Skin epidermis (tissue), 12 donors: Measurements from ENCODE around the gene CBX1.
"Not testable (repeated sequence)": the region's sequence is repeated elsewhere in the genome, so short reads cannot be mapped to it uniquely, and the experiment has no call there.

Experiments used
- H3K27ac ChIP-seq, 21 experiments: fragments of 200-600 bp; sonication (generic) in 11 of 21; one replicate each; pipeline ENCODE4 v1.5.0; 2020; ENCODE audit warnings: mild to moderate bottlenecking in 3 of 21, inconsistent platforms in 2 of 21, moderate library complexity in 2 of 21
- H3K4me3 ChIP-seq, 7 experiments: fragments of 200-600 bp; sonication (generic) in 2 of 7; one replicate each; pipeline ENCODE4 v1.5.0; 2020; ENCODE audit warnings: inconsistent platforms in 2 of 7, mild to moderate bottlenecking in 2 of 7, moderate library complexity in 1 of 7

Gene CBX1

DNA sequence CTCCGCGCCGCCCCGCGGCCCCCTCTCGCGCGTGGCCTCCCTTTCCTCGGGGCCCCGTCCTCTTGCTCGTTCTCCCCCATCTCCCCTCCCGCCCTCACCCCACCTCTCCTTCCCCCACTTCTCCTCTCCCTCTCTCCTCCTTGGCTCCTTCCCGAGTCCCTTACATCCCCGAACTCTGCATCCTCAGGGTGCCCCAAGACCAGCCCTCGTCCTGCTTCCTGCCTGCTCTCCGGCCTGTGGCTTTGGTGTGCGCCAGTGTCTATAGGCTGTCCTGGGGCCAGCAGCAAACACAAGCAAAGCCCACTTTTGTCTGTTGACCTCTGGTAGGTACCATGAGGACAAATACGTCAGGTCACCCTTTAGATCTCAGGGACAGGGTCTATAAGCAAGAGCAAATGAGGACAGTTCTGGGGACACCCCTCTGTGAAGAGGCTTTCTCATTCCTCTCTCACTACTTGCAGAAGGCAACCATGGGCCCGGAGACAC is 63.4 kb downstream of the CBX1 start:
- peak overlapping the region in 14 of 21 experiments; percentile 18 to 87 (median 64) for H3K27ac ChIP-seq
- H3K4me3 ChIP-seq: peak overlapping the region in 5 of 7 experiments; percentile 5 to 69 (median 50)

- Histone ChIP-seq H3K4me3 (peak within 1 kb of the TSS; percentile 44 to 69 (median 55)), H3K27ac (peak within 1 kb of the TSS in 20 of 21 experiments; percentile 51 to 87 (median 80))
These were observed 64.0 kb downstream of the CBX1 start, which contains the start of gene COPZ2 for GRCh38 chr17:48037036-48037837. Gene COPZ2, minus strand, starts transcription at chr17:48037797. Its CDS starts 20 bp downstream, at chr17:48037777.

DNA sequence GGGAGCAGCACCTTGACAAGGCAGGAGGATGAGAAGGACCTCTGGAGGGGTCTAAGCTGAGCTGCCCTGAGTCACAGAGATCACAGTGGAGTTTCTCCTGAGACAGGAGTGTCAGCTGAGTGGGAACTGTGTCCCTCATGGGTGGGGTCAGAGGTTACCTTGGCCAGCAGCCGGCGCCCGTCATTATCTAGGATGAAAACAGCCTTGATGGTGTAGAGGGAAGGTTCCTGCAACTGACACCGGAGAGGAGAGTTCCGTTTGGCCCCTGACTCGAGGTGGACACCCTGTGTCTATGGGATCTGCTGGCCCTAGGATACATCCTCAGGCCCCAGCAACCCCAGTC is 64.6 kb downstream of the CBX1 start:
- peak overlapping the region in 15 of 21 experiments; percentile 34 to 87 (median 82) for H3K27ac ChIP-seq
- peak overlapping the region; percentile 44 to 69 (median 55) for H3K4me3 ChIP-seq

DNA sequence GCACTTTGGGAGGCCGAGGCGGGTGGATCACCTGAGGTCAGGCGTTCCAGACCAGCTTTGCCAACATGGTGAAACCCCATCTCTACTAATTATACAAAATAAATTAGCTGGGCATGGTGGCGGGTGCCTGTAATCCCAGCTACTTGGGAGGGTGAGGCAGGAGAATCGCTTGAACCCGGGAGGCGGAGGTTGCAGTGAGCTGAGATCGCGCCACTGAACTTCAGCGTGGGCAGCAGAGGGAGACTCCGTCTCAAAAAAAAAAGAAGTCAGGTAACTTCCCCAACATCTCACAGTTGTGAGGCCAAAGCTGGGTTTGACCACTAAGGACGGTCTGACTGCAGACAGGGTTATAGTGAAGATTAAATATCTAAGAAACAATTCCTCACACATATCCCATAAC is 66.5 kb downstream of the CBX1 start:
- H3K4me3 ChIP-seq: not testable (repeated sequence)

DNA sequence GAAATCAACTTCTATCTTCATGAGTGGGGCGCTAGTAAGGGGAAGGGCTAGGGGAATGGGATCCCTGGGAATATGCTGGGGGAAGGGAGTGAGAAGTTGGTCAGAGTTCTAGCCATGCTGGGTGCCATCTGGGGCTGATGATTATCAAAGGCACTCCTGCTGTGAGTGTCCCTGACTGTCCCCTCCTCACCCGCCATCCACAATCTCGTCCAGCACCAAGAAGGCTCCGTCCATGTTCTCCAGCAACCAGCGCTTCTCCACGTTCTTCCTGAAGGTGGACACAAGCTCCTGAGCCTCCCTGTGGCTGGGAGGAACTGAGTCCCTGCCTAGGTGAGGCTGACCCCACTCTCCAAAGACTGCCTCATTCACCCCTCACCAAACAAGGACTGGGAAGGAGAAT is 69.3 kb downstream of the CBX1 start:
- Histone ChIP-seq H3K27ac (peak overlapping the region in 1 of 21 experiments; percentile 33), H3K4me3 (no peak overlapping the region)

More for the DNA sequence above, 66.5 kb downstream of the CBX1 start:
- not testable (repeated sequence) for H3K27ac ChIP-seq

- peak overlapping the region in 2 of 21 experiments; percentile 2 to 4 for H3K27ac ChIP-seq
- no peak overlapping the region for H3K4me3 ChIP-seq
These were observed 70.7 kb downstream of the CBX1 start for GRCh38 chr17:48030531-48030930.

- Histone ChIP-seq H3K4me3 (no peak overlapping the region), H3K27ac (no peak overlapping the region)
These were observed 72.5 kb downstream of the CBX1 start for GRCh38 chr17:48028736-48029135.

DNA sequence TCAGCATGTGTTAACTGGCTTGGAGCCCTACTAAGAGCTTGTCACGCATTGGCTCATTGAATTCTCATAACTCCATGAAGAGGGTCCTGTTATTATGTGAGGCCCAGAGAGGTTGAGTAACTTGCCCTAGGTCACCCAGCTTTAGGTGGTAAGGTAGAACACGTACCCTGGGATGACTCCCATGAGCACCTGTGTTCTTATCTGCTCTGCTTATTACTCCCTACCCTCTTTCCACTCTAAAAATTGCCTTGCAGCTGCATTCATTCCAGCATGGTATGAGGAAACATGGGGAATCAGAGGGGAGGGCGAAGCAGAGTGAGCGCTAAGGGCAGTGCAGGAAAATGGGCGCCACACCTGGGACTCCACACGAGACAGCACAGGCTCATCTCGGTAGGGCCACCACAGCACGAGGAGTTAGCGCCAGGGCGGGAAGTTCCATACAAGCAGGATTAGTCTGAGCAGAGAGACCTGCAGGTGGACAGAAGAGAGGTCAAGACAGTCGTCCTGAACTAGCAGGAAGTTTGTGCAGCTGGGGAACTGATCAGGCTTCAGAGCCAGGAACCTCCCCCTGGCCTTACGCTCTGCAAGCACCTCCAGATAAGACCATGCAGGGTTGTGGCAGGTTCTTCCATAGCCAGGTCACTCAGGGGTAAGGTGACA is 73.8 kb downstream of the CBX1 start:
- peak overlapping the region in 3 of 21 experiments; percentile 20 to 66 (median 57) for H3K27ac ChIP-seq
- H3K4me3 ChIP-seq: no peak overlapping the region

GRCh38 chr17:48026502-48027321 is 74.6 kb downstream of the CBX1 start:
- Histone ChIP-seq H3K4me3 (no peak overlapping the region), H3K27ac (peak overlapping the region in 17 of 21 experiments; percentile 8 to 68 (median 57))

GRCh38 chr17:48025904-48026501 is 75.3 kb downstream of the CBX1 start:
- H3K4me3 ChIP-seq: peak overlapping the region in 6 of 7 experiments; percentile 29 to 46 (median 41)
- peak overlapping the region in 19 of 21 experiments; percentile 11 to 76 (median 58) for H3K27ac ChIP-seq

GRCh38 chr17:48025040-48025903 is 76.0 kb downstream of the CBX1 start:
- peak overlapping the region; percentile 26 to 46 (median 38) for H3K4me3 ChIP-seq
- peak overlapping the region in 20 of 21 experiments; percentile 11 to 76 (median 59) for H3K27ac ChIP-seq

- peak overlapping the region; percentile 26 to 46 (median 38) for H3K4me3 ChIP-seq
- H3K27ac ChIP-seq: peak overlapping the region in 17 of 21 experiments; percentile 1 to 75 (median 55)
These were observed 76.9 kb downstream of the CBX1 start for GRCh38 chr17:48024149-48025039.

DNA sequence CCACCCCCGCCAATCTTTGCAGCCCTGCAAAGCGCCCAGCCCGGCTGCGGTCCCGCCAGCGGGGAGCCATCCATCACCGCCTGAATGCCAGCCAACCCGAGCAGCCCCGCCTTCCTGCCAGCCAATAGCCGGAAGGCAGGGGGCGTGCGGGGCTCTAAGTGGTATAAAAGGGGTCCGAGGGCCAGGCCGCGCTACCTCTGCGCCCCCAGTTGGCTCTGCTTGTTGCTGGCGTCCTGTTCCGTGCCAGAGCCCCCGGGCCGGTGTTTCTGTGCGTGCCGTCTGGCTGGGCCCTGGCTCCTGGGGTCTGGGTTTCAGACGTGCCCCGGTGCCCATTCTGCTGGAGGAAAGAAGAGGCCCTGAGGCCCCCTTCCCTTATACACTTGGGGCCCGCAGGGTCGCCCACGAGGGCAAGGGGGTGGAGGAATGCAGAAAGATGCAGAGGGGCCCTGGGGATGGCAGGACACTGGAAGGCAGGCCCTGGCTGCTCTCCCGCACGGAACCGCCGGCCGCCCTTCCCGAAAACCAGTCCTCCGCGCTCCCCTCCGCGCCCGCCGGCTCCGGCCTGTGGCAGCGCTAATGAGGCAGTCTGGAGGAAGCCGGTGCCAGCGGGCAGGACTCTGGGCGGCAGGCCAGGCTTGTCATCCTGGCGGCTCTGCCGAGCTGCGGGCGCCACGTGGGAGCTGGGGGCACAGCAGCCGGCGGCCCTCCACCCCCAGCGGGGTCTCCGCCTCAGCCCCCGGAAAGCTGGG is 77.7 kb downstream of the CBX1 start:
- peak overlapping the region in 18 of 21 experiments; percentile 1 to 75 (median 44) for H3K27ac ChIP-seq
- H3K4me3 ChIP-seq: peak overlapping the region; percentile 26 to 46 (median 38)

DNA sequence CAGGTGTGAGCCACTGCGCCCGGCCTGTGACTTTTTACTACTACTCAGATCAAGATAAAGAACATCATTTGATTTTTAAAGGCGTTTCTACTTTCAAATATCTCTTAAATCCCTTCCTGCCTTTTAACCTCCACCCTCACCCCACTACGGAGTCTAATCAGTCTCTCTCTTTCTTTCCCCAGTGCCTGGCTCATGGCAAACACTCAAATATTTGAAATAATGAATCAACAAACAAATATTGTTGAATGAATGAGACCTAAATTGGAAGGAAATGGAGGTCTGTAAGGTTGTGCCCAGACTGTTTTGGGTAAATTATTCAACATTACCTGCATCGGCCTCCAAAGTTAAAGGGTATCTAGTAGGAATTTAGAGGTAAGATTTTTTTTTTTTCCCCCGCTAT is 78.4 kb downstream of the CBX1 start:
- peak overlapping the region in 1 of 7 experiments; percentile 38 for H3K4me3 ChIP-seq
- peak overlapping the region in 3 of 21 experiments; percentile 13 to 71 (median 43) for H3K27ac ChIP-seq

DNA sequence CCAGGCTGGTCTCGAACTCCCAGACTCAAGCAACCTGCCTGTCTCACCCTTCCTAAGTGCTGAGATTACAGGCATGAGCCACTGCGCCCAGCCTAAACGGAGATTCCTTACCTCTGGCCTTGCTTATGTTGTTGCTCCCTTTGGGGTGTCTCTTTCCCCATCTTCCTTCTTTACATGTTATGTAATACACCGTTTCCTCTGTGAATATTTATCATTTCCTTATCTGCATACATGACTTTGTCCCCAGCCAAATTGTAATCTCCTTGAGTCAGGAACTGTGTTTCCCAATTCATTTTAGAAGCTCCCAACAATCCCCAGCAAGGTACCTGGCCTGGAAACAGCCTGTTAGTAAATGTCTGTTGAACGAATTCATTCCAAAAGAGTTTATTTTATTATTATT is 79.3 kb downstream of the CBX1 start:
- Histone ChIP-seq H3K4me3 (no peak overlapping the region), H3K27ac (no peak overlapping the region)
